G401.6 (cell line): ENCODE results near the gene CENPX.

Source experiments
- FAIRE-seq: peaks from 2 replicates; lab custom pipeline; 2012; peaks lifted over from hg19 to GRCh38; lab: Jason Lieb, UNC

CENPX gene

DNA sequence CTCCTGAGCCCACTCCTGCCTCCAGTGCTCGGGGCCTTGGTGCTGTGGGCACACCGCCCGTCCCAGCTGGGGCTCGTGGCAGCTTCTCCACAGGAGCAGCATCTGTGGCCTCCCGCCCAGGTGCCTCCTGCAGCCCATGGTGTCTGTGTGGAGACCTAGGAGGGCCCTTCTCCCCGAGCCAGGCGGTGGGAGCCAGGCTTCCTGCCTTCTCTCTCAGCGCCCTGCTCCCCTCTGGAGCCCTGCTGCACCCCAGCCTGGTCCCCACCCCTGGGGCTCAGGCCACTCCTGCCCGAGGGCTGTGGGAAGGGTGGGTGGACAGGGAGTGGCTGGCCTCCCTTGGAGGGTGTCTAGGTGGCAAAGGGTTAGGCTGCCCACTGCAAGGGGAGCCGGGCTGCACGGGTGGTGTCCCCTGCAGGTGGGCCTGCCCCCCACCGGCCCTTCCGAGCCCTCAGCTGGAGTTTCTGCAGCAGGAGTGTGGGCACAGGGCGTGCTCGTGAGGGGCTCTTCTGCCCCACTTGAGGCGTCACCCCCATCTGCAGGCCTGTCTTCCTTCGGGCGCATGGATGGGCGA is 11.0 kb downstream of the CENPX start:
- no peak for FAIRE-seq

DNA sequence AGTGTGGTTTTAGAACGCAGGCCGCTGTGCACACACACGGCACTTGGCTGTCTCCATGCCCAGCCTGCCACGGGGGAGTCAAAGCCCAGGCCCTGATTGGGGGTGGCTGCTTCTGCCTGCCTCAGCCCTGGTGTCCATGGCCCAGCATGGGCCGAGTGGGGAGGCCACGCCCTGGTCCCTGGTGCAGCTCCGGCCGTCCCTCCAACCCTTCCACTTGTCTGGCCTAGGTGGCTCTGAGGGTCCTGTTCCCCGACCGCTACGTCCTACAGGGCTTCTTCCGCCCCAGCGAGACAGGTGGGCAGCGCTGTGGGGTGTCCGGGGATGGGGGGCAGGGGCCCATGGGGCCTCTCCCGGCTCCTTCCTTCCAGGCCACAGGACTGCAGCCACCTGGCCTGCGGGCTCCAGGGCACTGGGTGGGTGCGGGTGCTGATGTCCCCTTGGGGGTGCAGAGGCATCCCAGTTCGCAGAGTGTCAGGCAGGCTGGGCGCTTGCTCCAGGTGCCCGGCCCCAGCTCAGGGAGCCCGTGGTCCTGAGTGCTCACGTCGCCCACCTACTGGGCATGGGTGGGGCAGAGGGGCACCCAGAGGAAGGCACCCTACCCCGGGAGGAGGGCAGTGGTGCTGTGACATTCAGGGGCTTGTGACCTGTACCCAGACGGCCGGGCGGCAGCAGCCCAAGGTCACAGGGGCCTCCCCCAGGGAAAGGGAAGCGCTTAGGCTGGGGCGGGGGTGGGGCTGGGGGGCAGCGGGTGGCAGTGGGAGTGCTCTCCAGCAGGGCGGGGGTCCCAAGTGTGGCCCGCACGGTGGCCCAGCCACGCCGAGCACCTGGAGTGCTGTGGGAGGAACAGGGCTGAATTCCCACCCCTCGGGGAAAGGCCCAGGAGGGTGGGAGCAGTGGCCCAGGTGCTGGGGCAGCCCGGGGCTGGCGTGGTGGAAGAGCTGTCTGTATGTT is 11.8 kb downstream of the CENPX start:
- FAIRE-seq, result no peak

DNA sequence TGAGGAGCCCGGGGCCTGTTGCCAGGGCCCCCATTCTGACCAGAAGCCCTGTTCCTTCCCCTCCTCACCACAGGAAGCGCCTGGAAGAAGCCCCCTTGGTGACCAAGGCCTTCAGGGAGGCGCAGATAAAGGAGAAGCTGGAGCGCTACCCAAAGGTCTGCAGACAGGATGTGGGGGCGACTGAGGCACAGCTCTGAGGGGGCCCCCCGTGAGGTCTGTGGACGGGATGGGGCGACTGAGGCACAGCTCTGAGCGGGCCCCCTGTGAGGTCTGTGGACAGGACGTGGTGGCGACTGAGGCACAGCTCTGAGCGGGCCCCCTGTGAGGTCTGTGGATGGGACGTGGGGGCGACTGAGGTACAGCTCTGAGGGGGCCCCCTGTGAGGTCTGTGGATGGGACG is 13.3 kb downstream of the CENPX start:
- FAIRE-seq, result no peak

DNA sequence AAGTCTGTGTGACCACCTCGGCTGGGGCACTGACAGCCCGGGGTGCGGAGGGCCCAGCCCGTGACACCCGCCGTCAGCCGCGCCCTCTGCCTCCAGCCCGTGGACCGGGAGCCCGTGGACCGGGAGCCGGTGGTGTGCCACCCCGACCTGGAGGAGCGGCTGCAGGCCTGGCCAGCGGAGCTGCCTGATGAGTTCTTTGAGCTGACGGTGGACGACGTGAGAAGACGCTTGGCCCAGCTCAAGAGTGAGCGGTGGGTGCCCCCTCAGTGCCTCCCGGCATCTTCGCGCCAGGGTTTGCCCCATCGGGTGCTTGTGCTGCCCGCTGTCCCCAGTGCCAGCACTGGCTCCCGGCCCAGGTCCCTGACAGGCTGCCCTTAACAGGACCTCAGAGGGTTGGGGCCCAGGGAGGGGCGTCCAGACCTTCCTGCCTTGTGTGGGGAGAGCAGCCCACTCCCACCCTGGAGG is 13.7 kb downstream of the CENPX start:
- FAIRE-seq, result no peak

DNA sequence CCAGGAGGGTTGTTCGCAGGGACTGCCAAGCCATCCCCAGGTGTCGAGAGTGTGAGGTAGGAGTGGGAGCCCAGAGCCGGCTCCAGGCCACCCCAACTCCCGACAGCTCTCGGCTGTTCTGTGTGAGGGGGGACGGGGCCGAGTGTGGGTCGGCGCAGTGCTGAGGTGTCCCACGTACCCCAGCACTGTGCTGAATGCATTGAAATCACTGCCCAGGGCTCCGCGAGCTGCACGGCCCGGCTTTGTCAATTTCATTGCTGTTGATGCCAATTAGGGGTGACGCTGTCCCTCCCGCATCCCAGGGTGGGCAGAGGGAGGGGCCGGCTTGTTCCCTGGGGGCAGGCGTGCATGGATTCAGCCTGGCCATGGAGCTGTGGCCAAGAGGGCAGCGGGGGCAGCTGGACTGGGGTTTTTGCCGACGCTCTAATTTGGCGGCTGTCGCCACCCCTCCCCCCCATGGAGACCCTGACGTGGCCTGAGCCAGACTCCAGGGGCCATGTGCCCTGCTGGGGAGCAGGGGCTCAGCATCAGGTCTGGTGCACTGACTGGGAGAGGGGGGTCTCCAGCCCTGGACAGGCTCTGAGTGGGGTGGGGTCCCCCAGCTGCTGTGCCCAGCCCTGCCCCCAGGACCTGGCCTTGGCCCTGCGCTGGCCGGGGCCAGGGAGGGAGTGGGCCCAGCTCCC is 14.3 kb downstream of the CENPX start:
- no peak for FAIRE-seq

DNA sequence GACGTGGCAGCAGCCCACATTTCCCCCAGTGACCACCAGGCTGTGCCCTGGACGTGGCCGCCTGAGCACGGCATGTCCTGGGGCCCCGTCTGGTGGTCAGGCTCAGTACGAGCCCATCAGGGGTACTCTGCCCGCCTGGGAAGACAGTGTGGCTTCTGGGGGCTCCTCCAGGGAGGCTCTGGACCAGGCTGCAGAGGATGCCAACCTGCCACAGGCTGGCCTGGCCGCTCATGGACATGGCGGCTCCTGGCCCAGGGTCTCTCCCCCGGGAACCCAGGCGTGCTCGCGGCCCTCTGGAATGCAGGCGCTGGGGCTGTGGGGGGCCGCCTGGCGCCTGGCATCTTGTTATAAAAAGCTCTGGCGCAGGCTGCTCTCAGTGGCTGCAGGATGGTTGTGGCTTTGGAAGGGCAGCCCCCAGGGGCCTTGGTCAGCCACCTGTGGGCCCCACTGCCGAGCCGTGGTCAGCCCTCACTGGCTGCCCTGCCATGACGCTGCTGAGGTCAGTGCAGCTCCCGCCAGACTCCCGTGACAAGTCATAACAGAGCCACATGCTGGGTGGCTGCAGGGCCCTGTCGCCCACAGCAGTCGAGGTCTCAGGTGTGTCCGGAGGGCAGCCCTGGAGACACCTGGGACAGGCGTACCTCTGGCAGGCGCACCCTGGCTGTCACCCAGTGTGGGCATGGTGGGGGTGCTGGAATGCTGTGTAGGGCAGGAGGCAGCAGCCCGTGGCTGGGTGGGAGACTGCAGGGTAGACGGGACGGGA is 15.0 kb downstream of the CENPX start:
- no peak for FAIRE-seq

DNA sequence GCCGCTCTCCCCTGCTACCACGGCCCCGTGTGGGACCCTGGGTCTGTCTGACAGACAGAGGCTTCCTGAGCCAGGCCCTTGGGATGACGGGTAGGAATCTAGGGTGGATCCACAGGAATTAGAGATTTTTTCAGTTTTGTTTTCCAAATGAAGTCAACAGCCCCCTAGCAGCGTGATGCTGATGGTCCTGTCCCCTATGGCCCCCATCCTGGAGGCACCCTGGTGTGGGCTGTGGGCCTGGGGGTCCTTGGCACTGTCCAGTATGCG is 15.5 kb downstream of the CENPX start:
- FAIRE-seq, result no peak

DNA sequence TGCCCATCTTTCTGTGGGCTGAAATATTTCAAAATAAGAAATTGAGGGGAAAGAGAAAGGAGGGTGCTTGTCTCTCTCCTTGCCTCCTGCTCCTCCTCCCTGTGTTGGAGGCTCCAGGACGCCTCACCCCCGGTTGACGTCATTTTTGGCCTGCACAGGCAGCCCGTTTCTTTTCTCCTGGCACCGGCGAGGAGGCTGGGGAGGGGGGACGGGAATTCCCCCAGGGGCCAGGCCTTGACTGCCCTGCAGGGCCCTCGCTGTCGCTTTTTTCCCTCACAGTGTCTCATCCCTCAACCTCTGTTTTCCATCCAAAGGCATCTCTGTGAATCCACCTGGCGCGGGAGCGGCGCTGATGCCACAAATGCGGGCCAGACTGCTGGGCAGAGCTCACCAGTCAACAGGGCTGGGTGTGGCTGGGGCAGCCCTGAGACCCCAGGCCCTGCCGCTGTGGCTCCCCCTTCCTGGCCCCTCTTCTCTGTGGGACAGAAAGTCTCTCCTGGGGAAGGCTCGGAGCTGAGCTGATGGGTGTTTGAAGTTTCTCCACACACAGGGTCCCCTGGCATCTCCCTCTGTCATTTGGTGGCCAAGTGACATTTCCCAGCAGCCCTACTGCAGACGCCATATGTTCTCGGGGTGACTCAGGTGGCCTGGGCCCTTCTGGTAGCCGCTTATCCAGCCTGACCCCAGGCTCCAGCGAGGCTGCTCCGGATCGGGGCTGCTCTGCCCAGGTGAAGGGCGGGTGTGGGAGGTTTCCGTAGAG is 16.0 kb downstream of the CENPX start:
- no peak for FAIRE-seq

DNA sequence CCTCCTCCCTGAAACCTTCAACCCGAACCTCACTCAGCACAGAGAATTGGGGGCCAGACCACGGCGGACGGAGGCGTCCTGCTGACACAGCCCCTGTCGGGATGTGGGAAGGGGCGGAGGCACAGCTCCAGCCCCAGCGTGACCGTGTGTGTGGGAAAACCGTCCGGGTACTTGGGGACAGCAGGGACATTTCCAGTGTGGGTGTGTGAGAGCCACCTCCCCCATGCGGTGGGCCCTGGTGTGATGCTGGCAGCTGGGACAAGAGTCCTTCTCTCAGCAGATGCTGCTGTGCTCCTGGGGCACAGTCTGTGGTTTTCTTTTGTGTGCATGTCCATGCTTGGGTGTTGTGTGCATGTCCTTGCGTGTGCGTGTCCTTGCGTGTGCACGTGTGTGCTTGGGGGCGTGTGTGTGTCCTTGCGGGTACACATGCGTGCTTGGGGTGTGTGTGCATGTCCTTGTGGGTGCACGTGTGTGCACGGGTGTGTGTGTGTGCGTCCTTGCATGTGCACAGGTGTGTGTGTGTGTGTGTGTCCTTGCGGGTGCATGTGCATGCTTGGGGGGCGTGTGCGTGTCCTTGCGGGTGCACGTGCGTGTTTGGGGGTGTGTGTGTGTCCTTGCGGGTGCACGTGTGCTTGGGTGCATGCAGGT is 16.9 kb downstream of the CENPX start:
- no peak for FAIRE-seq

DNA sequence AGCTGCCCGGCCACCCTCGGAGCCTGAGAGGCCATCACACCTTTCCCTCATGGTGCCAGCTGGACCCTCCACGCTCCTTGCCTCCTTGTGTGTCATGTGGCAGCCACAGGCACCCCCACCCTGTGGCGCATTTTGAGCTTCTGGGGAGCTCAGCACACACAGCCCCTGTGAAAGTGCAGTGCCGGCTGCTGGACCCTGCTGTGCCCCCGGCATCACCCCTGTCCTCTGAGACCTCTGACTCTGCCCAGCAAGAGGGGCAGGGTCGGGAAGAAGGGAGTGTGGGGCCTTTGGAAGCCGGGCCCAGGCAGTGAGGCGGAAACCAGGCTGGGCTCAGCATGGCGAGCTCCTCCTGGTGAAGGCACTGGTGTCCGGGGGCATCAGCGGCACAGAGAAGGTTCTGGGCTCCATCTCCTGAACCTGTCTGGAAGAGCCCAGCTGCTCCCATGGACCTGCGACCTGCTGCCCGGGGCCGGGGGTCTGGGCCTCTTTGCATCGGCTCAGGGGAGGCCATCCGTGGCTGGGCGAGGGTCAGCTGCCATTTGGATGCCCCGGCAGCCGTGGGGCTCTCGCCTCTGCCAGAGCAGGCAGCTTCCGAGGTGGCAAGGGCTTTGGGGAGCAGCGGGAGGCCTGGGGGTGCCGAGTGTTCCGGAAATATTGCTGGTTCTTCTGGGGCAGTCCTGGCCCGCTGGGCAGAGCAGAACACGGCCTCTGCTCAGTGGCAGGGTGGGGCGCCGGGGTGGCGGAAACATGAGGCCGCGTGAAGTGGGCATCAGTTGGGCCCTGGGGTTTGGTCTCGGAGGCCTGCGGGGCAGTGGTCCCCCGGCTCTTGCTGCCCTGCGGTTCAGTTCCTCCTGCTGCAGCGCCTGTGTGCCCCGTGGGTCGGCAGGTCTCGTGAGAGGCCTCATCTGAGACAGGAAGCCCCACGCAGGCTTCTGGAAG is 17.9 kb downstream of the CENPX start:
- FAIRE-seq, result no peak

DNA sequence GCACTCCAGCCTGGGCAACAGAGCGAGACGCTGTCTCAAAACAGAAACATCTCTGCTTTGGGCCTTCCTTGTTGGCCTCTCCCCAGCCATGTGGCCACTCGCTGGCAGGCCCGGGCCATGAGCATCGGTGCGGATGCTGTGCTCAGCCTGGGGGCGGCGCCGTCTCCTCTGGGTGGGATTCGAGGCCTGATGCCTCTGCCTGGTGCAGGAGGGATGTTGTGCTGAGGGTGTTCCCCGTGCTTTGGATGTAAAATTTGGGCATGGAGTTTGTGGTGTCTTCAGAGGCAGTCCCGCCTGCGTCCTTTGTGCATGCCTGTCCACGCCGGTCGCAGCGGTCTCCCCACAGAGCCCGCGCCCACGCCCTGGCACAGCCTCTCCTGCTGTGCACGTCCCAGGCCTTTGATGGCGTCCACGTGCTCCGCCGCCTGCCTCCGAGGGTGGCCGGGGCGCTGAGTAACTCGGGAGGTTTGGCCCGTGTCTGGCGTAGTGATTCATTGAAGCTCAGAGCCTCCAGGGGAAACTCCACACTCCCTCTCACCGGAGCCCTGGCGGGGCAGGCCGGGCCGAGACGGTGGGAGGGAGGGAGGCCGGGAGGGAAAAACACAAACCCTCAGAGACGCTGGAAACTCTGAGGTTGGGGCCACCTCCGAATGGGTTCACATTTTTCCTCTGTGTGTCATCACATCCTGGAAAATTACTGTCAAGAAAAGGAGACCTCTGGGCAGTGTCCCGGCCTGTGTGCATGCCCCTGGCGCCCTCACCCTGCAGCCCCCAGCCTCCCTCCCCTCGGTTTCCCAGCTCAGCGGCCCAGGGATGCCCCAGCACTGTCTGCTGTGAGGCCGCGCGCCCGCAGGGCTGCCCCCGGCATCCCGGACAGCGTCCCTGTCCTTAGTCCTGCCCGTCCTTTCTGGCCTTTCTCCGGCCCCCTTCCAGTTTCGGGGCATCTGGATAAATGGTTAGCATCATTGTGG is 19.0 kb downstream of the CENPX start:
- FAIRE-seq, result peak; percentile 91

DNA sequence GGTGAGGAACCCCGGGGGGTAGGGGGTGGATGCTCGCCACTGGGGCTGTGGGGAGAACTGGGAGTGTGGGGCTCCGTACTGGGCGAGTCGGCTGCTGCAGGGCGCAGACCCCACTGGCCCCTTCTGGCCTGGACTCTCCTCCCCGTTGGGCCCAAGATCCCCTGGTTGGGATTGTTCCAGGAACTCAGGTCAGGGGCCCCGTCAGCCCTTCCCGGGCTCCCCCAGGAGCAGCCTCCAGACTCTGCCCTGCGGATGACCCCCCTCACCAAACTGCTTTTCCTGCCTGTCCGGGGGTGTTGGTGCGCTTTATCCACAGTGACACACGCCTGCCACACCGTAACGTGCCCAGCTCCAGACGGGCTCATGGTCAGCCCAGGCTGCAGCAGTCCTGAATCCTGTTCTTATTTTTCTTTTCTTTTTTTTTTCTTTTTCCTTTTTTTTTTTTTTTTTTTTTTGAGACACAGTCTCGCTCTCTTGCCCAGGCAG is 21.1 kb downstream of the CENPX start:
- FAIRE-seq, result no peak

DNA sequence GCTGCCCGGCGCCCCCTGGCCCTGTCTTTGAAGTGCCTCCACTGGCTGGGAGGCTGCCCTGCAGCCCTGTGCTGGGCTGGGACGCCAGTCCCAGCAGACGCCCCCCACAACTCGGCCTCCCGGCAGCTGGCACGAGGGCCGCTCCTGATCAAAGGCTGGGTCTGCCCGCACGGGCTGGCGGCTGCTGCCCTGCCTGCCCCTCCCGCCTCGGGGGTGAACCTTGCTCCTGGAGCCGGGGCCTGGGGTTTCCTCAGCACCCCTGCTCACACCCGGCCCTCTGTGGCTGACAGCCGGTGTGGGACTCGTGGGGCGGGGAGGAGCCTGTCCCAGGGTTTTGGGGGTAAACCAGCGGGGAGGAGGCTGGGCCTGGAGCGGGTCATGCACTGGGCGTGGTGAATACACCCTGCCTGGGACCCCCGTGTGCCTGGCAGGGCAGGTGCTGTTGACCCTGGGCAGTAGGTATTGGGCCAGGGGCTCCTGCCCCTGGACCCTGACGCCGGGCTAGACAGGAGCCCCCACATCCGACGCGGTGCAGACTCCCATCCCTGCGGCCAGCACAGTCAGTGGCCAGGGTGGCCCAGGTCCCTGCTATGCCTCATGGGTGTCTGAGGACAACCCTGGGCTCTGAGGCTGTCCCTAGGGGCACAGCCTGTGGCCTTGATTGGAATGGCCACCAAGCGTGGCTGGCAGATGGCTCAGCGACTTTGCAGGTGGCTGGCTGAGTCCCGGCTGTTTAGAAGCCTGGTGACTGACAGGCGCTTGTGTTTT is 21.7 kb downstream of the CENPX start:
- FAIRE-seq, result no peak

DNA sequence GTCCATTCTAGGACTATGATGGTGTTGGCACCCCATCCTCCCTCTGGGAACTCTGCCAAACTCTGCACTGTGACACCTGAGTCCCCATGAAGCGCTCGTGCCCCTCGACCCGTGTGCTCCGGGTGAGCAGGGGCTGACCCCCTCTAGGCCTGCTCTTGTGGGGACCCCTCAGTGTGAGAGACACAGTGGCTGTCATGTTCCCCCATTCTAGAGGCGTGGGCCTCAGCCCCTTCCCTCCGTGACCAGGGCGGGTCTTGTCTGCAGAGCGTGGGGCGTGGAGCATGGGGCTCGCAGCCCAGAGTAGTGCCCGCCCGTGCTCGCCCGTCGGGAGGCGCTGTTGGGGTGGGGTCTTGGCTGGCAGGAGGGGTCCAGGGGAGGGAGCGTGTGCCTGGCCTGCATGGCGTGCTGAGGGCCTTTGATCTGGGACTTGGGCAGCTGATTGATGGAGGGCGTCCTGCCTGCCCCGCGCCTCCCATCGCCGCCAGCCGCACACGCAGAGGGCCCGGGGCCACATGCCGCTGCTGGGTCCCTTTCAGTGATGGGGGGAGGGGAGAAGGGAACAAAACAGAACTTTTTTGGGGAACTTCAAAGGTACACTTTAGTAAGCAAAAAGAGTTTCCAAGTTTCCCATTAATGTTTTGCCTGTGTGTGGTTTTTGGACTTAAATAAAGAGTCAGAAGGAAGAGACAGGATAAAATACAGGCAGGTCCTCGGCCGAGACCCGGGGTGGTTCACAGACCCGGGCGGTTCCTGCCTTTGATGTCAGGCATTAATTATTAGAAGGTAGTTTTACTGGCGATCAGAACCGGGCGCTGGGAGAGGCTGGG is 22.5 kb downstream of the CENPX start:
- FAIRE-seq, result no peak

DNA sequence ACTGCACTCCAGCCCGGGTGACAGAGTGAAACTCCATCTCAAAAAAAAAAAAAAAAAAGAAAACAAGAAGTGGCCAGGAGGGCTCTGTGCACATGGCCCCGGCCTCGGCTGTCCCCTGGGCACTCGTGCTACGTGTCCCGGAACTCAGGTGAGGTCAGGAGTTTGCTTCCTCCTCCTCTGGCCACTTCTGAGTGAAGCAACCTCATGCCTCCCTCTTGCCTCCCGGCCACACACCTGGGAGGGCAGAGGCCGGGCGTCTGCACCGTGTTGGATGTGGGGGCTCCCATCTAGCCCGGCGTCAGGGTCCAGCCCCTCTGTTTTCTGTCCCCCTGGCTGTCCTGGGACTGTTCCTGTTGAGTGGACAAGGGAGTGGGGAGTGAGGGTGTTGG is 23.1 kb downstream of the CENPX start:
- no peak for FAIRE-seq

DNA sequence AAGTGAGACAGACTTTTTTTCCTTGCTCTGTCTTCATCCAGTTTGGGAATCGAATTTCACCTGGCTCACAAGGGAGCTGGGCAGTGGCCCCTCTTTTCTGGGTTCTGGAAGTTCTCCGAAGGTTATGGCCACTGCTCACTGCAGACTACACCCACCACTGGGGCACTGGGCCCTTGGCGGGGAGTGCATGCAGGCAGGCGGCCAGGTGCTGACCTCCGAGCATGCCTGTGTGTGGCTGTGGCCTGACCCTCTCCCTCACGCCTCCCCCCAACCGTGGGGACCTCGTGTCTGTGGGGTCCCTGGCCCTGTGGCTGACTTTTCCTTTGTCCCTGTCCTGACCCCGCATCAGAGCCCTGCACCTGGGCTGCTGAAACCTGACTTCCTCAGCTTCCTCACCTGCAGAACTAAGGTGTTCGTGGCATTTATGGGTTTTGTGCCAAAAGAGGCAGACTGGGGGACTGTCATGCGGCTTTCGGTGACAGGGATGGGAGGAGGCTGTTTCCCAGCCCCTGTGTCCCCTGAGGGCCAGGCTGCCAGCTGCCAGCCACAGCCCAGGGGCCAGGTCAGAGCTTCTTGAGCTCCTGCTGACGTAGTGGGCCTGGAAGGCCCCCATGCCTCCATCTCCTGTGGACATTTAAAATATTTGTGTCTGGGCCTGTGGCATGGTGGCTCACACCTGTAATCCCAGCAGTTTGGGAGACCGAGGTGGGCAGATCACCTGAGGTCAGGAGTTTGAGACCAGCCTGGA is 23.8 kb downstream of the CENPX start:
- FAIRE-seq, result no peak
